AG09319 (cell line): ENCODE measurements around the gene PRM1.
"Not testable (repeated sequence)": the region's sequence is repeated elsewhere in the genome, so short reads cannot be mapped to it uniquely, and the experiment has no call there.

ENCODE experiments used
- DNase-seq: peaks from one replicate; pipeline ENCODE4 v3.0.0-alpha.2; 2010; ENCODE audit warnings: low read depth; ENCODE audit errors: extremely low read depth
- CTCF ChIP-seq: IDR thresholded peaks from 2 replicates; pipeline ENCODE4 v1.5.1; 2011; ENCODE audit warnings: low read depth, mild to moderate bottlenecking, inconsistent platforms, low read length, moderate library complexity

The PRM1 gene

GRCh38 chr16:11299865-11300559 is 18.9 kb upstream of the PRM1 start:
- no peak for DNase-seq
- TF ChIP-seq CTCF = no peak

- not testable (repeated sequence) for DNase-seq
These were observed 17.9 kb upstream of the PRM1 start for GRCh38 chr16:11298950-11299547.

GRCh38 chr16:11298143-11298900 is 17.2 kb upstream of the PRM1 start:
- no peak for DNase-seq
- TF ChIP-seq CTCF = no peak

GRCh38 chr16:11297492-11298142 is 16.5 kb upstream of the PRM1 start:
- no peak for TF ChIP-seq CTCF
- peak; percentile 32 for DNase-seq

- no peak for DNase-seq
- TF ChIP-seq CTCF = no peak
These were observed 15.8 kb upstream of the PRM1 start for GRCh38 chr16:11296706-11297491.

GRCh38 chr16:11296351-11296705 is 15.2 kb upstream of the PRM1 start:
- no peak for TF ChIP-seq CTCF
- DNase-seq = no peak

GRCh38 chr16:11295672-11296071 is 14.5 kb upstream of the PRM1 start:
- TF ChIP-seq CTCF = no peak
- DNase-seq = no peak
